ENCODE measurements around the gene CALML3. TPM values are rescaled to one million over a fixed set of nuclear protein-coding genes. Genes with fewer than 3 reads are reported as not detected.

Gene CALML3
- total and polyA plus RNA-seq, 2 donors (not counting 1 experiment from before 2014, with no cell fraction given): not detected

DNA sequence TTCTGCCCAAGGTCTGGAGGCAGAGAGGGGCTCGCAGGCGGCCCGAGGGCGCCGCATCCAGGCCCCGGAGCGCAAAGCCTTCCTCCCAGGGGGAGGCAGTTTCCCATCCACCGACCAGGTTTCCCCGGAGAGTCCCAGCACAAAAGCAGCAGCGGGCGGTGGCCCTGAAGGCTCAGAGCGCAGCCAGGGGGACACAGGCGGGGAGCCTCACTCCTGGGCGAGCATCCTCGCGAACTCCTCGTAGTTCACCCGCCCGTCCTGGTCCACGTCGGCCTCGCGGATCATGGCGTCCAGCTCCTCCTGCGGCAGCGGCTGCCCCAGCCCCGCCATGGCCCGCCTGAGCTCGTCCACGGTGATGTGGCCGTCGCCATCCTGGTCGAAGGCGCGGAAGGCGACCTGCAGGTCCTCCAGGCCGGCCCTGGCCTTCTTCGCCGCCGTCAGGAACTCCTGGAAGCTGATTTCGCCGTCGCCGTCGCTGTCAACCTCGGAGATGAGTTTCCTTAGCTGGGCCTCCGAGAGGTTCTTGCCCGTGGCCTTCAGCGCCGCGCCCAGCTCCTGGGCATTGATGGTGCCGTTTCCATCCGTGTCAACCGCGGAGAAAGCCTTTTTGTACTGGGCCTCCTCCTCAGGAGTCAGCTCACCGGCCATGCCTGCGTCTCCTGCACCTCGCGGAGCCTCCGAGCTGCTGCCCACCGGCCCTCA, 25.8 kb upstream of the CALML3 start:
- CTCF ChIA-PET: no interaction called here

DNA sequence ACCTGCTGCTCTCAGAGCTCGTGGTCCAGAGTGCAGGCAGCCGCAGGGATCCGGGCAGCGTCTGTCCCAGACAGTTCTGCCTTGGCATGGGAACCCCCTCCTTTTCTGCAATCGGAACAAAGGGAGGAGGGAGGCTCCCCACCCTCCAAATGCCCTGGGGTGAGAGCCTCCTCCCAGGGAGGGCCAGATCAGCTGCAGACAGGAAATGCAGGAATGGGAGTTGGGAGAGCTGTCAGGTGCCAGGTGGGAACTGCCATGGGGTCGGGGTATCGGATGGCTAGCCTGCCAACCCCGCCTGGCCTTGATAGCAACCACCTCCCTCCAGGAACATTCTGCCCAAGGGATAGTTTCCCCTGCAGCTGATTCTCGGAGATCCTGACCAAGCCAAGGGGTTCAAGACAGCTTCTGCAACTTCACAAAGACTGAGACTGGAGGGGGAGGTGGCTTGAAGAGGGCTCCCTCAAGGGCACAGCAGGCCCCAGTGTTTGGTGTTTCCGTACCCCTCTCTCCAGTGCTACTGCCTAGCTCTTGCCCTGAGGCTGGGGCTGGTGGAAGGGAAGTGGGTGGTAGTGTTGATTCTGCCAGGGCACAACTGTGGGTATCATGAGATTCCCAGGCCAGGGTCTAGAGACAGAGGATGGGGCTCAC, 25.1 kb upstream of the CALML3 start, which contains the start of gene CALML5:
CALML5 (minus strand) TSS at position 78 of the 648 bp plus-strand sequence. CDS start 132 bp downstream, outside the sequence.
- CTCF ChIA-PET: interaction anchor here (1.4 kb wide), 1 partner anchor 123 kb away, joined by 4 read pairs; no protein-coding TSS in a partner anchor
- Histone ChIP-seq H3K4me3 (ENCODE audit: control extremely low read depth in 1 of 5, extremely low read depth in 1 of 5, insufficient read depth in 1 of 5, low read depth in 2 of 5, low read length in 4 of 5) (no peak within 1 kb of the TSS), H3K27ac (ENCODE audit: low read length in 2 of 2) (no peak within 1 kb of the TSS), H3K9me3 (ENCODE audit: control extremely low read depth in 1 of 3, control insufficient read depth in 2 of 3, insufficient read depth in 1 of 3, low read length in 2 of 3) (no peaks in the 10 kb centered on the region), H3K79me2 (ENCODE audit: control insufficient read depth, insufficient read depth, low read length) (no peaks in the 10 kb centered on the region), H4K20me1 (ENCODE audit: control insufficient read depth, insufficient read depth, low read length, poor library complexity, severe bottlenecking) (no peaks in the 10 kb centered on the region), H3K27me3 (replicated peaks in 1 of 4; ENCODE audit: control extremely low read depth in 1 of 4, control insufficient read depth in 3 of 4, insufficient read depth in 4 of 4, low read length in 3 of 4) (peaks cover 0 to 2% (median 0%) of the 10 kb centered on the region in 4 experiments), H2AFZ (ENCODE audit: insufficient read depth, low read depth, low read length, poor library complexity, severe bottlenecking) (no peak within 1 kb of the TSS), H3K4me1 (ENCODE audit: control insufficient read depth in 2 of 2, insufficient read depth in 2 of 2, low read length in 2 of 2) (no peaks in the 10 kb centered on the region), H3K36me3 (replicated peaks in 1 of 2; ENCODE audit: control extremely low read depth in 1 of 2, control insufficient read depth in 1 of 2, extremely low read depth in 1 of 2, insufficient read depth in 2 of 2, low read length in 1 of 2) (no peaks in the 10 kb centered on the region), H3K9ac (ENCODE audit: low read length) (no peak within 1 kb of the TSS), H3K4me2 (replicated peaks; ENCODE audit: low read depth, low read length, poor library complexity, severe bottlenecking) (no peak within 1 kb of the TSS)
- Mint-ChIP-seq H3K4me1 (no peaks in the 10 kb centered on the region), H3K4me3 (no peak within 1 kb of the TSS), H3K9me3 (ENCODE audit: insufficient read depth) (no peaks in the 10 kb centered on the region), H3K27me3 (peaks cover 9% of the 10 kb centered on the region), H3K27ac (no peak within 1 kb of the TSS)
- TF ChIP-seq, protein P1, sequence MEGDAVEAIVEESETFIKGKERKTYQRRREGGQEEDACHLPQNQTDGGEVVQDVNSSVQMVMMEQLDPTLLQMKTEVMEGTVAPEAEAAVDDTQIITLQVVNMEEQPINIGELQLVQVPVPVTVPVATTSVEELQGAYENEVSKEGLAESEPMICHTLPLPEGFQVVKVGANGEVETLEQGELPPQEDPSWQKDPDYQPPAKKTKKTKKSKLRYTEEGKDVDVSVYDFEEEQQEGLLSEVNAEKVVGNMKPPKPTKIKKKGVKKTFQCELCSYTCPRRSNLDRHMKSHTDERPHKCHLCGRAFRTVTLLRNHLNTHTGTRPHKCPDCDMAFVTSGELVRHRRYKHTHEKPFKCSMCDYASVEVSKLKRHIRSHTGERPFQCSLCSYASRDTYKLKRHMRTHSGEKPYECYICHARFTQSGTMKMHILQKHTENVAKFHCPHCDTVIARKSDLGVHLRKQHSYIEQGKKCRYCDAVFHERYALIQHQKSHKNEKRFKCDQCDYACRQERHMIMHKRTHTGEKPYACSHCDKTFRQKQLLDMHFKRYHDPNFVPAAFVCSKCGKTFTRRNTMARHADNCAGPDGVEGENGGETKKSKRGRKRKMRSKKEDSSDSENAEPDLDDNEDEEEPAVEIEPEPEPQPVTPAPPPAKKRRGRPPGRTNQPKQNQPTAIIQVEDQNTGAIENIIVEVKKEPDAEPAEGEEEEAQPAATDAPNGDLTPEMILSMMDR (IDR thresholded peaks at IDR 0.05): no peak
- TF ChIP-seq EZH2 (IDR thresholded peaks at IDR 0.05; ENCODE audit: borderline replicate concordance, insufficient read depth, low read depth, low read length, poor library complexity, severe bottlenecking): no peak
- 95% methylated on average over 8 of the region's 10 CpGs for WGBS (ENCODE audit: insufficient coverage)
- intact Hi-C loops (cut with micrococcal nuclease): no loop called here
- DNase-seq (no peak), ATAC-seq (ENCODE audit: low read depth) (no peak)
- POLR2A ChIA-PET: no interaction called here

More for the DNA sequence above, 25.8 kb upstream of the CALML3 start:
- Histone ChIP-seq H3K36me3 (replicated peaks in 1 of 2; ENCODE audit: control extremely low read depth in 1 of 2, control insufficient read depth in 1 of 2, extremely low read depth in 1 of 2, insufficient read depth in 2 of 2, low read length in 1 of 2) (no peaks in the 10 kb centered on the region), H3K79me2 (ENCODE audit: control insufficient read depth, insufficient read depth, low read length) (no peaks in the 10 kb centered on the region), H3K9me3 (ENCODE audit: control extremely low read depth in 1 of 3, control insufficient read depth in 2 of 3, insufficient read depth in 1 of 3, low read length in 2 of 3) (no peaks in the 10 kb centered on the region), H3K27ac (ENCODE audit: low read length in 2 of 2) (no peak overlapping the region), H4K20me1 (ENCODE audit: control insufficient read depth, insufficient read depth, low read length, poor library complexity, severe bottlenecking) (no peaks in the 10 kb centered on the region), H2AFZ (ENCODE audit: insufficient read depth, low read depth, low read length, poor library complexity, severe bottlenecking) (no peak overlapping the region), H3K4me3 (ENCODE audit: control extremely low read depth in 1 of 5, extremely low read depth in 1 of 5, insufficient read depth in 1 of 5, low read depth in 2 of 5, low read length in 4 of 5) (no peak overlapping the region), H3K4me2 (replicated peaks; ENCODE audit: low read depth, low read length, poor library complexity, severe bottlenecking) (no peak overlapping the region), H3K9ac (ENCODE audit: low read length) (no peak overlapping the region), H3K4me1 (ENCODE audit: control insufficient read depth in 2 of 2, insufficient read depth in 2 of 2, low read length in 2 of 2) (no peaks in the 10 kb centered on the region), H3K27me3 (replicated peaks in 1 of 4; ENCODE audit: control extremely low read depth in 1 of 4, control insufficient read depth in 3 of 4, insufficient read depth in 4 of 4, low read length in 3 of 4) (peaks cover 0 to 2% (median 0%) of the 10 kb centered on the region in 4 experiments)
- TF ChIP-seq, protein P1 (IDR thresholded peaks at IDR 0.05): no peak
- no peak for TF ChIP-seq EZH2 (IDR thresholded peaks at IDR 0.05; ENCODE audit: borderline replicate concordance, insufficient read depth, low read depth, low read length, poor library complexity, severe bottlenecking)
- H3K4me3 Mint-ChIP-seq: no peak overlapping the region
- peaks cover 9% of the 10 kb centered on the region for H3K27me3 Mint-ChIP-seq
- H3K27ac Mint-ChIP-seq: no peak overlapping the region
- DNase-seq: no peak
- POLR2A ChIA-PET: no interaction called here
- 95% methylated on average over 61 of the region's 61 CpGs for WGBS (ENCODE audit: insufficient coverage)
- H3K9me3 Mint-ChIP-seq (ENCODE audit: insufficient read depth): no peaks in the 10 kb centered on the region
- ATAC-seq (ENCODE audit: low read depth): no peak
- no peaks in the 10 kb centered on the region for H3K4me1 Mint-ChIP-seq
- intact Hi-C loops (cut with micrococcal nuclease): no loop called here

Measured in B cell (primary cell).